GM19193 (cell line): ENCODE results near the gene HORMAD2.

Source experiments
- POLR2A ChIP-seq: IDR thresholded peaks from 4 replicates; pipeline ENCODE4 v1.6.1; 2011; ENCODE audit not compliant: insufficient read depth, insufficient read length; ENCODE audit errors: extremely low read depth

HORMAD2 gene

DNA sequence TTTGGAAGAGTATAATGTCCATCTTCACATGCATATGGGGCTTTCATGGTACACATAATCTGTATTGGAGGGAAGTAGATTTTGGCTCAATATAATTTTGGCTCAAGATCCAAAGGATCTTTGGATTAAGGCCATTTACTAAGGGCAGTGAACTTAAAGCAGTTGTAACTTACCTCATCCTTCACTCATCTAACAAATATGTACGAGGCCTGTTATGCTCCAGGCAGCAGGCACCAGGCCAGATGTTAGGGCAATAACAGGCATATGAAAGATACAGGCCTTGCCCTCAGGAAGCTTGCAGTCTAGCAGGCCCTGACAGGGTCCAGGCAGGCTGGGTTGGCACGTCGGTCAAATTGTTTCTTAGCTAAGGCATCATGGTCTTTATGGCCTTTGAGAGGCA lies 121.7 kb downstream of the HORMAD2 start:
- no peak for TF ChIP-seq POLR2A

DNA sequence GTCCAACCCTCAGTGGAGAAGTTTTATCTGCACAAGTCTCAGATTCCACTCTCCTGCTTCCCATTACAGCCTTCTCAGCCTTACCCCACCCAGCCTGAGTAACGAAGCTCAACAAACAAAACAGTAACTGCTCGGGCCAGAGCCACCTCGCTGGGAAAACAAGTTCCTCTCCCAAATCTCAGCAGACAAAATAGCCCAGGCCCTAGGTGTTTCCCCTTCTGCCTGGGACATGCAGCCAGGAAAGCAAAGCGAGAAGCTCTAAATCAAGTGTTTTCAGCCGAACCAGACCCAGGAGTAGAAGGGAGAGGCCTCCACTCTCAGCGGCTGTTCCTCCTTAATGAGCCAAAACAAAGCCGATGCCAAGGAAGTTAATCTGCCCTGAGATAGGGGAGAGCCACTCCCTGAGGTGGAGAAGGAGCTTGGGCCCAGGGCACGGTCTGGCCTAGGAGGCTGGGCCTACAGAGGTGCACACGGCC lies 122.3 kb downstream of the HORMAD2 start:
- no peak for TF ChIP-seq POLR2A

GRCh38 chr22:30204015-30204741 lies 123.9 kb downstream of the HORMAD2 start:
- TF ChIP-seq POLR2A, result no peak

DNA sequence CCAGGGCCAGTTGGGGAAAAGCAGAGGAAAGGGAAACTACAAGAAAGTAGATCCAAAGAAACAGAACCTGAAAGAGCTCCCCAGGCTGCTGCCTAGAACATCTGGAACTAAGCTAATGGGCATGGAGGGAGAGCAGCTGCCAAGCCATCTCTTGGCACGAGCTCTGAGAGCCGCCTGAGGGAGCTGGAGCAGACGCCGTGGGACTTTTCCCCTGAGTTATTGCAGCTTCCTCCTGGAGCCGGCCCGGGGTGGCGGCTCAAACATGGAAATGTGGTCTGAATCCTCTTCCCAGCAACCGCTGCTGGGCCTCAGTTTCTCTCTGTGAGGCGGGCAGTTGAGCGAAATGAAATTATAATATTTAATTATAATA lies 124.5 kb downstream of the HORMAD2 start:
- no peak for TF ChIP-seq POLR2A

- no peak for TF ChIP-seq POLR2A
Measured at GRCh38 chr22:30205281-30206115, 125.2 kb downstream of the HORMAD2 start.

- no peak for TF ChIP-seq POLR2A
Measured at GRCh38 chr22:30206944-30207343, 126.7 kb downstream of the HORMAD2 start.

GRCh38 chr22:30208631-30209603 lies 128.7 kb downstream of the HORMAD2 start:
- TF ChIP-seq POLR2A, result no peak

DNA sequence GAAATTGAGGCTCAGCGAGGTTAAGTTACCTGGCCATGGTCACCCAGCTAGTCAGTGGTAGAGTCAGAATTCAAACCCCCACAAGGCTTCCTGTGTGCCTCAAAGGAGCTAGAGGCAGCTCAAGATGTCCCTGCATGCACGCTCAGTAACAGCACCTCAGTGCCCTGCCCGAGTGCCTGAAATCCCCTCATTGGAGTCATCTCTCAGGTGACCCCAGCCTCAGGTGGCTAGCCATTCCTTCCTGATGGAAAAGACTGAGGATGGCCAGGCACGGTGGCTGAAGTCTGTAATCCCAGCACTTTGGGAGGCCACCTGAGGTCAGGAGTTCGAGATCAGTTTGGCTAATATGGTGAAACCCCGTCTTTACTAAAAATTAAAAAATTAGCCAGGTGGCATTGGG lies 129.4 kb downstream of the HORMAD2 start:
- TF ChIP-seq POLR2A, result no peak

DNA sequence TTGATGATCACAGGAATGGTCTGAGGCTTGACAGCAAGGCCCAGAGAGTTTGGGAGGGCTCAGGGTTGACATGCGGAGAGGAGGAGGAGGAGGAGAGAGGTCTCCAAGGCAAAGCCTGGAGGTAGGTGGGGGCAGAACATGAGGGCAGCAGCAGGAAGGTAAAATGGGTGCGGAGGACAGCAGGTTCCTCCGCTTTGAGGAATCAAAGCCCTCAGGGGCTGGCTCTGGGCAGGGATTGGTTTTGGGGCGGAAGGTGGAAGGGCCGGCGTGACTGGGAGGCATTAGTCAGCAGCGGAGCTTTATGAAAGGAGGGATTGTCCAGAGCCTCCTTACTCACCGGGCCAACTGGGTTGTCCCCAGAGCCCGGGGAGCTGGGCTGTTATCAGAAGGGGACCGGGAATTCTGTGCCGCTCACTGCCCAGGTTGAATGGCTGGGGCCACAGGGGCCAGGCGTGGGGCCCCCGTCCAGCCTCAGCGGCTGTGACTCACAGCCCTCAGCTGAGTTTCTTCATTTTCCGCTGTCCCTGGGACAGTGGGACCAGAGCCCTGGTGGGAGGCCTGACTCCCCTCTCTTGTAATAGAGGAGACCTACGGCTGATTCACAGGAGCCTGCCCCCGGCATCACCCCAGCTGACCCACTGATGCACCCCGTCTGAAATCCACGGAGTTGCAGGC lies 130.1 kb downstream of the HORMAD2 start:
- no peak for TF ChIP-seq POLR2A

- TF ChIP-seq POLR2A, result no peak
Measured at GRCh38 chr22:30211124-30211820, 131.0 kb downstream of the HORMAD2 start.

GRCh38 chr22:30212363-30212995 lies 132.2 kb downstream of the HORMAD2 start:
- no peak for TF ChIP-seq POLR2A

- TF ChIP-seq POLR2A, result no peak
Measured at GRCh38 chr22:30212996-30213441, 132.8 kb downstream of the HORMAD2 start.
